OCI-LY1 (cell line): ENCODE measurements around the gene MAGI1.

Experiments
- H2AFZ ChIP-seq: fragments of 200-600 bp; sonication (generic), shearing (Covaris generic); 2 replicates; pipeline ENCODE4 v1.6.0; 2014; ENCODE audit warnings: antibody characterized with exemption, mild to moderate bottlenecking, low read length
- H3F3A ChIP-seq: fragments of 200-600 bp; sonication (generic), shearing (Covaris generic); 2 replicates; pipeline ENCODE4 v1.6.0; 2014; ENCODE audit warnings: mild to moderate bottlenecking, antibody characterized with exemption, low read length, moderate library complexity; ENCODE audit not compliant: insufficient read depth
- H3K27ac ChIP-seq: fragments of 200-600 bp; sonication (generic); 2 replicates; pipeline ENCODE4 v1.5.1; 2014; ENCODE audit warnings: low read length, mixed run types, mild to moderate bottlenecking, low read depth; ENCODE audit not compliant: poor library complexity, severe bottlenecking
- H3K27me3 ChIP-seq: fragments of 200-600 bp; sonication (generic); 2 replicates; pipeline ENCODE4 v1.6.0; 2014; ENCODE audit warnings: antibody characterized with exemption, mild to moderate bottlenecking, low read length, moderate library complexity; ENCODE audit not compliant: insufficient read depth
- H3K36me3 ChIP-seq: fragments of 200-600 bp; sonication (generic); 2 replicates; pipeline ENCODE4 v1.6.1; 2014; ENCODE audit warnings: mild to moderate bottlenecking, antibody characterized with exemption, low read length, moderate library complexity, mixed read lengths; ENCODE audit not compliant: insufficient read depth
- H3K4me1 ChIP-seq: fragments of 200-600 bp; sonication (generic); 2 replicates; pipeline ENCODE4 v1.5.1; 2014; ENCODE audit warnings: mild to moderate bottlenecking, low read length, moderate library complexity; ENCODE audit not compliant: insufficient read depth, severe bottlenecking
- H3K4me2 ChIP-seq: fragments of 200-600 bp; sonication (generic), shearing (Covaris generic); 2 replicates; pipeline ENCODE4 v1.6.1; 2014; ENCODE audit warnings: low read length
- H3K4me3 ChIP-seq: fragments of 200-600 bp; sonication (generic); 2 replicates; pipeline ENCODE4 v1.5.1; 2014; ENCODE audit warnings: low read length, low read depth, mild to moderate bottlenecking, mixed read lengths; ENCODE audit not compliant: poor library complexity, severe bottlenecking
- H3K79me2 ChIP-seq: fragments of 200-600 bp; shearing (Covaris generic); 2 replicates; pipeline ENCODE4 v1.6.1; 2016; ENCODE audit warnings: mixed run types, low read length, mixed read lengths; ENCODE audit not compliant: insufficient read depth
- H3K9ac ChIP-seq: fragments of 200-600 bp; sonication (generic), shearing (Covaris generic); 2 replicates; pipeline ENCODE4 v1.6.1; 2014; ENCODE audit warnings: mild to moderate bottlenecking, low read length, mixed read lengths
- H3K9me2 ChIP-seq: fragments of 200-600 bp; sonication (generic), shearing (Covaris generic); 2 replicates; pipeline ENCODE4 v1.6.1; 2014; ENCODE audit warnings: low read depth, mild to moderate bottlenecking, low read length, mixed read lengths
- H3K9me3 ChIP-seq: fragments of 200-600 bp; shearing (Covaris generic); 2 replicates; pipeline ENCODE4 v1.6.1; 2014; ENCODE audit warnings: low read length, mixed read lengths
- H4K20me1 ChIP-seq: fragments of 200-600 bp; sonication (generic), shearing (Covaris generic); 2 replicates; pipeline ENCODE4 v1.6.0; 2016; ENCODE audit warnings: mild to moderate bottlenecking, low read length; ENCODE audit not compliant: insufficient read depth
- CTCF ChIP-seq: fragments of 200-600 bp; sonication (generic), shearing (Covaris generic); IDR thresholded peaks from 2 replicates; pipeline ENCODE4 v1.5.1; 2017; ENCODE audit warnings: mild to moderate bottlenecking, antibody characterized with exemption, low read length, moderate library complexity, mixed read lengths
- EZH2 ChIP-seq: fragments of 200-600 bp; sonication (generic), shearing (Covaris generic); IDR thresholded peaks from 2 replicates; pipeline ENCODE4 v1.8.0; 2017; ENCODE audit warnings: borderline replicate concordance, mixed run types, mild to moderate bottlenecking, antibody characterized with exemption, low read length, moderate library complexity, mixed read lengths

The MAGI1 gene

GRCh38 chr3:65600888-65601287, 437.8 kb downstream of the MAGI1 start:
- H3K4me3 ChIP-seq, result no peak overlapping the region
- no peaks in the 10 kb centered on the region for H3F3A ChIP-seq
- H4K20me1 ChIP-seq, result no peaks in the 10 kb centered on the region
- no peaks in the 10 kb centered on the region for H3K79me2 ChIP-seq
- TF ChIP-seq CTCF, result no peak
- TF ChIP-seq EZH2, result no peak
- no peaks in the 10 kb centered on the region for H3K9me2 ChIP-seq
- H3K4me2 ChIP-seq, result no peak overlapping the region
- H3K9me3 ChIP-seq, result no peaks in the 10 kb centered on the region
- no peak overlapping the region for H2AFZ ChIP-seq
- H3K27ac ChIP-seq, result no peak overlapping the region
- no peaks in the 10 kb centered on the region for H3K36me3 ChIP-seq
- no peaks in the 10 kb centered on the region for H3K27me3 ChIP-seq
- no peak overlapping the region for H3K9ac ChIP-seq
- no peaks in the 10 kb centered on the region for H3K4me1 ChIP-seq

- H3K4me3 ChIP-seq, result no peak overlapping the region
- no peak overlapping the region for H3K27ac ChIP-seq
- H3K79me2 ChIP-seq, result no peaks in the 10 kb centered on the region
Measured at GRCh38 chr3:65597952-65598413, 440.7 kb downstream of the MAGI1 start.

GRCh38 chr3:65597226-65597951, 441.3 kb downstream of the MAGI1 start:
- no peak overlapping the region for H3K27ac ChIP-seq
- no peaks in the 10 kb centered on the region for H3K79me2 ChIP-seq
- no peaks in the 10 kb centered on the region for H3K4me1 ChIP-seq
- H4K20me1 ChIP-seq, result no peaks in the 10 kb centered on the region
- no peaks in the 10 kb centered on the region for H3F3A ChIP-seq
- no peaks in the 10 kb centered on the region for H3K9me3 ChIP-seq
- H3K4me3 ChIP-seq, result no peak overlapping the region
- TF ChIP-seq EZH2, result no peak
- no peak for TF ChIP-seq CTCF
- H3K9me2 ChIP-seq, result no peaks in the 10 kb centered on the region
- no peaks in the 10 kb centered on the region for H3K36me3 ChIP-seq
- H3K9ac ChIP-seq, result no peak overlapping the region
- H3K27me3 ChIP-seq, result no peaks in the 10 kb centered on the region
- H3K4me2 ChIP-seq, result no peak overlapping the region
- H2AFZ ChIP-seq, result no peak overlapping the region

More at GRCh38 chr3:65597952-65598413, 440.7 kb downstream of the MAGI1 start:
- Histone ChIP-seq H3K9ac (no peak overlapping the region), H3K4me1 (no peaks in the 10 kb centered on the region), H4K20me1 (no peaks in the 10 kb centered on the region), H3K9me2 (no peaks in the 10 kb centered on the region), H3K36me3 (no peaks in the 10 kb centered on the region), H3K4me2 (no peak overlapping the region), H2AFZ (no peak overlapping the region), H3K27me3 (no peaks in the 10 kb centered on the region), H3F3A (no peaks in the 10 kb centered on the region), H3K9me3 (no peaks in the 10 kb centered on the region)
- TF ChIP-seq EZH2 (no peak), CTCF (no peak)
